LoVo (cell line): Measurements from ENCODE around the gene NTM.

Experiments
- DNase-seq: peaks from one replicate; pipeline ENCODE4 v3.0.0-alpha.2; 2016; ENCODE audit warnings: low spot score

The NTM gene

GRCh38 chr11:131549770-131550169 is 179.4 kb downstream of the NTM start:
- DNase-seq: no peak

GRCh38 chr11:131560287-131560686 is 189.9 kb downstream of the NTM start:
- DNase-seq: no peak

- no peak for DNase-seq
These were observed 191.1 kb downstream of the NTM start for GRCh38 chr11:131561501-131561900.

- no peak for DNase-seq
These were observed 191.6 kb downstream of the NTM start for GRCh38 chr11:131561972-131562371.

- no peak for DNase-seq
These were observed 197.9 kb downstream of the NTM start for GRCh38 chr11:131568318-131568717.

DNA sequence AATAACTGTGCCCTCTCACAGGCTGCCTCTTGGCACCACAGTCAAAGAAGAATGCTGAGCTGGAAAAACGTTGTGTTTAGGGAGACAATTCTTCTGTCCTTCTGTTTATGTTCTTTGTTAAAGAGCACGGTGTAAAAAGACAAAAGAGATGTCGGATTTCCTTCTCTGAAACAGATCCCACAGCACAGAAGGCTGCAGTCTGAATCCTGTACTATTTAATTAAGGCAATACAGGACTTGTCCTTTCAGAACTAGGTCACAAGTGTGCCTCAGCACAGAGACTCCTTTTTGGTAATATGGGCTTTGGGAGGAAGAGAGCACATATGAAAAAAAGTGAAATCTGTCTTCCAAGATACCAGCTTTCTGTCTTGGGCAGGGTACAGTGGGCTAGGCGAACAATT is 201.2 kb downstream of the NTM start:
- no peak for DNase-seq

DNA sequence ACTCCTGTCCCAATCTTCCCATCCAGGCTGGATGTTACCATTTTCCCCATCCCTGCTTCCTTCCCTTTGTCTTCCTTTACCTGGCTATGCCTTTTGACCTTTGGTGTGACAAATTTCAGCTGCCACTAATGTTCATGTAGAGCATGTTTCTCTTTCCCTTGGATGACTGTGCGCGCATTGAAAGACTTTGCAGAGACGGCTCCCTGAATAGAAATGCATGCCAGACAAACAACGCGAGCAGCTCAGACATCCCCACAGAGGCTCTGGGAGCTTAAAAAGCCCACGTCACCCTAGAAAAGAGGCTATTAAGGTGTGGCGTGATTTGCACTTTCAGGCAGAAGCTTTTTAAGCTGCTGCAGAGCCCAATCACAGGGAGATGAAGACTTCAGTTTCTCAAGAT is 202.0 kb downstream of the NTM start:
- DNase-seq: no peak

GRCh38 chr11:131579932-131580387 is 209.5 kb downstream of the NTM start:
- peak; percentile 14 for DNase-seq

DNA sequence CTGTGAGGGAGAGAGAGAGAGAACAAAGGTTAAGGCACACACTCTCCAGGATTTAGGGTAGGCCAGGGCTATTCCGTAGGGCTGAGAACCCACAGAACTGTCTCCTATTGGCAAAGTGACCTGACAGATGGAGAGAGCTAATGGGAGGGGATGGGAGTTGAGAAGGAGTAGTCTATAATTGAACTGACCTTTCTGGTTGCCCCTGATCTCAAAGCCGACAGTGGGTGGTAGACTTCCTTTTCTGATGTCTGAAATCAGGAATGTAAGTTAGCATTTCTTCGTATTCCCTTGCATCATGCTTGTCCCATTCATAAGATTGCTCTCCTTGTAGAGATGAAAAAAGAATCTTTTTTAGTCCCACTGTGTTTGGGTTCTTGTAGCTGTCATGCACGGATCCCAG is 210.1 kb downstream of the NTM start:
- DNase-seq: no peak

- DNase-seq: no peak
These were observed 210.6 kb downstream of the NTM start for GRCh38 chr11:131581046-131581445.

- no peak for DNase-seq
These were observed 211.7 kb downstream of the NTM start for GRCh38 chr11:131582021-131582525.

DNA sequence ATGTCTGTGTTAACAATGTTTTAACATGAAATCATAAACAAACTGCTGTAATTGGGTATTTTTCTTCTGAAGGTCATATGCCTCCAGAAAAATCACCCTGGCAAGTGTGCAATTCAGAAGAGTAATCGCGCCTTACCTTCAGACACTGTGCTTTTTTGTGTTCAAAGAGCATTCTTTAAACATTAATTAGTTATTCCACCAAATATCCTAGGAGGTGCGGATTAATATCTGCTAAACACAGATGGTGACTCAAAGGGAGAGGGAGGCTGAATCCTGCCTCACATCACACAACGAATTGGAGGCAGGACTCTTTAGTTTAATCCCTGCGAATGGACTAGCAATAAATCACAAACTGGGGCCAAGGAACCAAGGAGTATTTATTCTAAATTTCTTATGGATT is 213.0 kb downstream of the NTM start:
- DNase-seq: no peak

DNA sequence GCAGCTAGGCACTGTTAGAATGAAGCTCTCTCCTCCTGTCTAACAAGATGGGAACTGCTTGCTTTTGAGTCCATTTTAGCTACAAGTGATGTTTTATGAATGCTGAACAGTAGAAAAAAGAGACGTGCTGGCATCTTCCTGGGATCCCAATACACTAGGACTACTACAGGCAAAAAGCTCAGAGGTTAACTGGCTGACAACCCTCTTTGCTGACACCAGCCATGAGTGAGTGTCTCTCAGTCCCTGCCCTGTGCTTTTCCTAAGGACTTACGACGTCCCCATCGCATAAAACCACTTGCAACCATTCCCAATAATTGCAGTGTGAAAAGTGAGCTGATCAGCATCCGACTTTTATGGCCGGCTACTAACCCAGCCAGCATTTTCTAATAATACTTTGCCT is 213.5 kb downstream of the NTM start:
- DNase-seq: no peak

- DNase-seq: no peak
These were observed 214.6 kb downstream of the NTM start for GRCh38 chr11:131584785-131585592.

- no peak for DNase-seq
These were observed 217.6 kb downstream of the NTM start for GRCh38 chr11:131588057-131588456.

DNA sequence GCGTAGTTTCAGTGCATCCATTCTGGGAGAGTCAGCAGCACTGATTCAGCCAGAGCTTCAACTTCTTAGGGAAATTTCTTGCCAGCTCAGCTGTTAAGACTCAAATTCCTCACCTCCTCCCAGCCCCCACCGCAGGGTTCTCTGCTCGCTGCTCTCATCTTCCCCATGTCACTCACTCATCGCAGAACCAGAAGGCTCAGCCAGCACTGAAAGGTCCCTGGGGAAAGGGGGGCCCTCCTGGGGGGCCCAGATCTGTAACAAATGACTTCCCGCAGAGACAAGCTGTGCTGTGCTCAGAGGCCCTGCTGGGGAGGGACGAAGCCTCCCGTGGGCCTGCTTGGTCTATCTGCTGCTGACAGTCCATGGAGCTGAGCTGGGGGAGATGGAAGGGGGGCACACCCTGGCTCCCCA is 220.6 kb downstream of the NTM start:
- DNase-seq: no peak

GRCh38 chr11:131592152-131592551 is 221.7 kb downstream of the NTM start:
- DNase-seq: no peak

DNA sequence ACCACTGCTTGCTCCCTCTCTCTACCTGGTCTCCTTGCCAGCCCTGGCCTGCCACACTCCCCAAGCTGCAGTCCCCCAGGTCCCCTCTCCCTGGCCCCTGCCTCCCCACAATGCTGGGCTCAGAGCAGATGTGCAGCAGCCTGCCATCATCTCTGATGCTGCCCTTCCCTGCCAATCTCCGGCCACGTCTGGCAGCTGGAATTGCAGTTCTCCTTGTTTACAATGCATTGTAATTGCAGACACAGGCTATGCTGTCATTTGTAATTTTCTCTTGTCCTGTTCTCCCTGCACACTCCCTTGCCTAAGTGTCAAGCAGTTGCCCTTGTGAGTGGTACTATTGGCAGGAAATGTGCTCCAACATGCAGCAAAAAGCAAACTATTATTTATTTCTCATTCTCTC is 222.3 kb downstream of the NTM start:
- no peak for DNase-seq

GRCh38 chr11:131593301-131593700 is 222.9 kb downstream of the NTM start:
- DNase-seq: no peak

- no peak for DNase-seq
These were observed 225.4 kb downstream of the NTM start for GRCh38 chr11:131595797-131596196.

DNA sequence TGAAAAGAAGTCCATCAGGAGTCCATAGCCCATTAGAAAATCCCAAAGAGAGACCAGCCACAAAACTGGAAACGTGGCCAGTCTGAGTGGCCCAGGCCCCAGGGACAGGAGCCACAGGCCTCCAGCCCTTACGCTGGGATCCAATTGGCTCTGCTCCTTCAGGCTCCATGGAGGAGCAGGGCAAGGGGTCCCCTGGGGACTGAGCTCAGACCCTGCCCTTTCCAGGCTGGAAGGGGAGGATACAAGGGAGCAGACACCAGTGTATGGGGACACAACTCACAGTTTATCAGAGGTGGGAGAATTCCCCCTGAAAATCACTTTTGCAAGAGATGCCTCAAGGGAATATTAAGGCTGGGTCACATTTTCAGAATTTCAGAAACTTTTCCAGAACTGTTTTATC is 227.5 kb downstream of the NTM start:
- no peak for DNase-seq

GRCh38 chr11:131598305-131598704 is 227.9 kb downstream of the NTM start:
- no peak for DNase-seq

DNA sequence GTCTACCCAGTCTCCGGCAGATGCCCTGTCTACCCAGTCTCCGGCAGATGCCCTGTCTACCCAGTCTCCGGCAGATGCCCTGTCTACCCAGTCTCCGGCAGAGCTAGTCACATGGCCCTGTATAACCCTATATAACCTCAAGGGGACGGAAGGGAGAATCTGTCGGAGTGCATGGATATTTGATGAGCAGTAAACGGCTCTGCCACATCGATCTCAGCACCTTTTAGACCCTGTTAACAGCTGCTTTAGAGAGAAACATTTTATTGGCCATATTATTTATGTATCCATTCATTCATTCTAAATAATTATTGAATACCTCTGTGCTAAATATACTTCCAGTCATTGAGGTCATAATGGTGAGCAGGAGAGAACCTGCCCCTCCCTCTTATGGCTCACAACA is 228.9 kb downstream of the NTM start:
- DNase-seq: no peak

DNA sequence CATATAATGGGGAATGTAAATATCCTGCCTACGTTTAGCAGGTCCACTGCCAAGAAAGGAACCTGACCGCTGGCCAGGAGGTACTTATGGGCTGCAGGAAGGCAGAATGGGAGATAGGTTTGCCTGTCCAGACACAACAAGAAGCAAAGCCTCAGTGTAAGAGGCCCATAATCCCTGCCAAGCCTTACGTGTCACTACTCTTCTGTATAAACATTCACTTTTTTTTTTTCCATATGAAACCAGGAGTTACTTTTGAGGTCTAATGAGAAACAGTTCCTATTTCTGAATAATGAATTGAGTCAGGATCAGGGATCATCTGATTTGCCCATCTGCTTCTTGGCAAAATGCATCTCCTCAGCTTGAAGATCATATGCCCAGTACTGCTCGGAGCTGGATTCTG is 230.2 kb downstream of the NTM start:
- DNase-seq: no peak
